Mammary epithelial cell (primary cell): ENCODE measurements around the gene RRP7A.

ENCODE experiments used
- EZH2 ChIP-seq: IDR thresholded peaks from 2 replicates; pipeline ENCODE4 v1.6.1; 2012; ENCODE audit warnings: low read length, inconsistent platforms, borderline replicate concordance
- TF ChIP-seq, protein P1 (sequence below), 2 donors: IDR thresholded peaks in 1 of 2; conservative IDR thresholded peaks in 1 of 2; 2 replicates each; pipeline ENCODE4 v1.5.1; 2011 to 2012; ENCODE audit warnings: inconsistent platforms in 2 of 2, low read length in 2 of 2, mild to moderate bottlenecking in 2 of 2, control low read depth in 1 of 2, low read depth in 1 of 2; ENCODE audit not compliant: insufficient read depth in 1 of 2; ENCODE audit errors: extremely low read depth in 1 of 2

DNA sequence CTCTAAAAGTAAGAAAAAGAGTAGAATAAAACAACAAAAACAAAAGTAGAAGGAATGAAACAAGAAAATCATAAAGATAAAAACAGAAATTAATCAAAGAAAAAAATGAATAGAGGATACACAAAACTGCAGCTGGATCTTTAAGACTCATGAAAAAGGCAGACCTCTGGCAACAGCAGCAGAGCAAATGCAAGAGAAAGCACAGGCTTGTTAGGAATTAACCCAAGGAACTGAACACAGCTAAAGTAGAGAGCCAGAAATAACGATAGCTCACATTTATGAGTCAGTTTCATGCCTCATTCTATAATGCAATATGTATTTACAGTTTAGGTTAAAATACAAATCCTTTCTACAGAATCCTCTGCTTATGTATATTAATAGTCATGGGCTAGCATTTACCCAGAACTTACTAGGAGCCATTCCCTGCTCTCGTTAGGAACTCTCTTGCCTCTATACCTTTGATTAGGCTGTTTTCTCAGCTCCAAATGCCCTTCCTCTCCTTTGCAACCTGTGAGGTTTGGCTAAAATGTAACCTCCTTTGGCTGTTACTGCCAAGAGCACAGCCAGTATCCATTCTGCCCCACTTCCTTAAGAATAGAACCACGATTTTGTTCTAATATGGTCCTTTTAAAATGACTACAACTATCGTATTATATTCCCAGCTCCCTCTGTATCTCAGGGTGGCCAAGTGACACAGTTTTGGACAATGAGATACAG is 49.1 kb downstream of the RRP7A start:
- TF ChIP-seq, protein P1, sequence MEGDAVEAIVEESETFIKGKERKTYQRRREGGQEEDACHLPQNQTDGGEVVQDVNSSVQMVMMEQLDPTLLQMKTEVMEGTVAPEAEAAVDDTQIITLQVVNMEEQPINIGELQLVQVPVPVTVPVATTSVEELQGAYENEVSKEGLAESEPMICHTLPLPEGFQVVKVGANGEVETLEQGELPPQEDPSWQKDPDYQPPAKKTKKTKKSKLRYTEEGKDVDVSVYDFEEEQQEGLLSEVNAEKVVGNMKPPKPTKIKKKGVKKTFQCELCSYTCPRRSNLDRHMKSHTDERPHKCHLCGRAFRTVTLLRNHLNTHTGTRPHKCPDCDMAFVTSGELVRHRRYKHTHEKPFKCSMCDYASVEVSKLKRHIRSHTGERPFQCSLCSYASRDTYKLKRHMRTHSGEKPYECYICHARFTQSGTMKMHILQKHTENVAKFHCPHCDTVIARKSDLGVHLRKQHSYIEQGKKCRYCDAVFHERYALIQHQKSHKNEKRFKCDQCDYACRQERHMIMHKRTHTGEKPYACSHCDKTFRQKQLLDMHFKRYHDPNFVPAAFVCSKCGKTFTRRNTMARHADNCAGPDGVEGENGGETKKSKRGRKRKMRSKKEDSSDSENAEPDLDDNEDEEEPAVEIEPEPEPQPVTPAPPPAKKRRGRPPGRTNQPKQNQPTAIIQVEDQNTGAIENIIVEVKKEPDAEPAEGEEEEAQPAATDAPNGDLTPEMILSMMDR (conservative IDR thresholded peaks at IDR 0.05 in 1 of 2, IDR thresholded peaks at IDR 0.05 in 1 of 2; ENCODE audit: extremely low read depth in 1 of 2, insufficient read depth in 1 of 2, low read depth in 1 of 2, low read length in 2 of 2): no peak
- TF ChIP-seq EZH2: no peak
